Mesothelial cell of epicardium (in vitro differentiated cells): ENCODE results near the gene DDX3X. TPM values are rescaled to one million over a fixed set of nuclear protein-coding genes. Genes with fewer than 3 reads are reported as not detected.

ENCODE experiments used
- DNase-seq, 2 experiments: peaks; one replicate each; pipeline ENCODE4 v3.0.0; 2021; ENCODE audit warnings: low spot score in 2 of 2; ENCODE audit not compliant: unreplicated experiment in 2 of 2
- H3K27ac Mint-ChIP-seq: 2 replicates; pipeline ENCODE4 v1.8.0; 2021; ENCODE audit warnings: mixed read lengths
- H3K27me3 Mint-ChIP-seq: 2 replicates; pipeline ENCODE4 v1.8.0; 2021; ENCODE audit warnings: low read depth, mixed read lengths
- H3K36me3 Mint-ChIP-seq: 2 replicates; pipeline ENCODE4 v1.8.0; 2021; ENCODE audit warnings: mixed read lengths
- H3K4me1 Mint-ChIP-seq: 2 replicates; pipeline ENCODE4 v1.8.0; 2021; ENCODE audit warnings: mixed read lengths
- H3K4me3 Mint-ChIP-seq: 2 replicates; pipeline ENCODE4 v1.8.0; 2021; ENCODE audit warnings: mild to moderate bottlenecking, moderate library complexity, mixed read lengths
- H3K9me3 Mint-ChIP-seq: 2 replicates; pipeline ENCODE4 v1.8.0; 2021; ENCODE audit warnings: mixed read lengths
- total RNA-seq: library from RNA; stranded (reverse); gene quantifications from 3 replicates; pipeline ENCODE4 v1.2.1, GENCODE V29; 2021
- TF ChIP-seq, protein P1 (sequence below): fragments of 200-600 bp; sonication (generic); IDR thresholded peaks from one replicate; pipeline ENCODE4 v1.5.0; 2021; ENCODE audit warnings: antibody characterized with exemption; ENCODE audit not compliant: unreplicated experiment

The DDX3X gene
- total RNA-seq, 1 donor from 2014 or later = 303 TPM

GRCh38 chrX:41317477-41318208 lies 16.3 kb upstream of the DDX3X start:
- DNase-seq = no peak
- Mint-ChIP-seq H3K36me3 (no peaks in the 10 kb centered on the region), H3K27me3 (no peaks in the 10 kb centered on the region), H3K27ac (no peak overlapping the region), H3K9me3 (peaks cover 10% of the 10 kb centered on the region), H3K4me3 (no peak overlapping the region), H3K4me1 (peaks cover 2% of the 10 kb centered on the region)
- TF ChIP-seq, protein P1, sequence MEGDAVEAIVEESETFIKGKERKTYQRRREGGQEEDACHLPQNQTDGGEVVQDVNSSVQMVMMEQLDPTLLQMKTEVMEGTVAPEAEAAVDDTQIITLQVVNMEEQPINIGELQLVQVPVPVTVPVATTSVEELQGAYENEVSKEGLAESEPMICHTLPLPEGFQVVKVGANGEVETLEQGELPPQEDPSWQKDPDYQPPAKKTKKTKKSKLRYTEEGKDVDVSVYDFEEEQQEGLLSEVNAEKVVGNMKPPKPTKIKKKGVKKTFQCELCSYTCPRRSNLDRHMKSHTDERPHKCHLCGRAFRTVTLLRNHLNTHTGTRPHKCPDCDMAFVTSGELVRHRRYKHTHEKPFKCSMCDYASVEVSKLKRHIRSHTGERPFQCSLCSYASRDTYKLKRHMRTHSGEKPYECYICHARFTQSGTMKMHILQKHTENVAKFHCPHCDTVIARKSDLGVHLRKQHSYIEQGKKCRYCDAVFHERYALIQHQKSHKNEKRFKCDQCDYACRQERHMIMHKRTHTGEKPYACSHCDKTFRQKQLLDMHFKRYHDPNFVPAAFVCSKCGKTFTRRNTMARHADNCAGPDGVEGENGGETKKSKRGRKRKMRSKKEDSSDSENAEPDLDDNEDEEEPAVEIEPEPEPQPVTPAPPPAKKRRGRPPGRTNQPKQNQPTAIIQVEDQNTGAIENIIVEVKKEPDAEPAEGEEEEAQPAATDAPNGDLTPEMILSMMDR = no peak

- H3K36me3 Mint-ChIP-seq = no peaks in the 10 kb centered on the region
- H3K9me3 Mint-ChIP-seq = peaks cover 10% of the 10 kb centered on the region
- TF ChIP-seq, protein P1 = no peak
- H3K4me3 Mint-ChIP-seq = no peak overlapping the region
- no peaks in the 10 kb centered on the region for H3K4me1 Mint-ChIP-seq
- DNase-seq = no peak
- H3K27ac Mint-ChIP-seq = no peak overlapping the region
- H3K27me3 Mint-ChIP-seq = no peaks in the 10 kb centered on the region
Observed at GRCh38 chrX:41320393-41320792, 13.6 kb upstream of the DDX3X start.

DNA sequence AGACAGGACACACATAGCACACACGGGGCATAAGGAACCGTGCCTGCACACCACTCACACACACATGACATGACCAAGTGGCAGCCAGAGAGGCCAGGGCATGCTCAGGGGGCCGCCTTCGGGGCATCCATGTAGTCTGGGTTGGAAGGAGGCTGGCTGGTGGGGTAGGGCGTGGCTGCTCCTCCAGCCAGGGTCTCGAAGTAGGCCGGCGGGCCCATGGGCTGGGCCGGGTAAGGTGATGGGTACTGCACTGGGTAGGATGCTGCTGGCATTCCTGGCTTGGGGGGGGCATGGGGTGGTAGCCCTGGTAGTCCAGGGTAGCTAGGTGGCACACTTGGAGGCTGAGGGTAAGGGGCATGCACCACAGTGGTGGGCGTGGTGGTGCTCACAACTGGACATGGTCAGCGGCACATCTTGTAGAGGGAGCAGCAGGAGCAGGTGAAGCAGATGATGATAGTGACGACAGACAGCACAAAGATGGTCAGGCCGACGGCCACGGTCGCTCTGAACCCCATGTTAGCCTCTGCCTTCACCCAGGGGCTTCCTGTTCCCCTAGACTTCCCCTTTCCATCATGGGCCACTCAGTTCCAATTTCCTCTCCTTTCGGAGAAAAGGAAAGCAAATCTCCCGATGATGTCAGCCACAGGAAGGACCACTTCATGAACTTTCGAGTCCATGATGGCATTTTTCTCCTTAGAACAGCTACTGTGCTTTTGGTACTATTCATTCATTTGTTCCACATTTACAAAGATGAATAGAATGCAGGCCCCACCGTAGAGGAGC lies 10.9 kb upstream of the DDX3X start:
- no peaks in the 10 kb centered on the region for H3K4me1 Mint-ChIP-seq
- H3K9me3 Mint-ChIP-seq = peaks cover 11% of the 10 kb centered on the region
- DNase-seq = no peak
- no peaks in the 10 kb centered on the region for H3K36me3 Mint-ChIP-seq
- H3K27me3 Mint-ChIP-seq = no peaks in the 10 kb centered on the region
- TF ChIP-seq, protein P1 = no peak
- no peak overlapping the region for H3K27ac Mint-ChIP-seq
- no peak overlapping the region for H3K4me3 Mint-ChIP-seq

- H3K4me3 Mint-ChIP-seq = no peak overlapping the region
- no peak for DNase-seq
- no peak overlapping the region for H3K27ac Mint-ChIP-seq
- H3K27me3 Mint-ChIP-seq = no peaks in the 10 kb centered on the region
- H3K9me3 Mint-ChIP-seq = peaks cover 9% of the 10 kb centered on the region
- H3K36me3 Mint-ChIP-seq = no peaks in the 10 kb centered on the region
- TF ChIP-seq, protein P1 = no peak
- peaks cover 4% of the 10 kb centered on the region for H3K4me1 Mint-ChIP-seq
Observed at GRCh38 chrX:41326431-41326830, 7.5 kb upstream of the DDX3X start.

DNA sequence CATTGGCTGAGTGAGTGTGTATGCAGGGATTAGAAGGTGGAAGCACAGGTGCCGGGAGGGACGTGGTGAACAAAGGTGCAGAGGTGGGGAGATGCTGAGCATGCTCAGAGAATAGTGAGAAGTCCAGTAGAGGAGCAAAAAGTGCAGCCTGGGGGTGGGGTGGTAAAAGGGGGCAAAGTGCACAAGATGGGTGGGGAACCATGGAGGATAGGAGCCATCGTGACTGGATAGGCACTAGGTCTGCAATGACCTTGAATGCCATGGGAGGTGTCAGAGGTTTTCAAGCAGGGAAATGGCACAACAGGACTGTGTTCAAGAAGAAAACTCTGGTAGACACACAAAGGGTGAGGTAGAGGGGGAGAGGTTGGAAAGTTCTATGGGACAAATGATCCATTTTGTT lies 6.6 kb upstream of the DDX3X start:
- Mint-ChIP-seq H3K27me3 (no peaks in the 10 kb centered on the region), H3K9me3 (peaks cover 9% of the 10 kb centered on the region), H3K4me3 (no peak overlapping the region), H3K4me1 (peaks cover 6% of the 10 kb centered on the region), H3K36me3 (no peaks in the 10 kb centered on the region), H3K27ac (no peak overlapping the region)
- DNase-seq = no peak
- TF ChIP-seq, protein P1 = no peak
